GM06990 (cell line): ENCODE results near the gene OFD1.

Source experiments
- DNase-seq: peaks from one replicate; pipeline ENCODE4 v3.0.0-alpha.2; 2011; ENCODE audit not compliant: insufficient read length; ENCODE audit errors: extremely low read depth
- H3K27me3 ChIP-seq: replicated peaks from 2 replicates; pipeline ENCODE4 v1.6.0; 2011; ENCODE audit warnings: low read length; ENCODE audit not compliant: control insufficient read depth, insufficient read depth
- H3K36me3 ChIP-seq: 2 replicates; pipeline ENCODE4 v1.5.1; 2011; ENCODE audit warnings: low read length; ENCODE audit not compliant: control insufficient read depth, insufficient read depth
- H3K4me3 ChIP-seq: replicated peaks from 2 replicates; pipeline ENCODE4 v1.5.1; 2011; ENCODE audit warnings: low read depth, mild to moderate bottlenecking, control low read depth, low read length
- TF ChIP-seq, protein P1 (sequence below): IDR thresholded peaks from 2 replicates; pipeline ENCODE4 v1.5.1; 2011; ENCODE audit warnings: low read length, control low read depth, mild to moderate bottlenecking, inconsistent platforms; ENCODE audit not compliant: insufficient read depth, poor library complexity, severe bottlenecking

The OFD1 gene

GRCh38 chrX:13780868-13781427 lies 46.4 kb downstream of the OFD1 start:
- TF ChIP-seq, protein P1, sequence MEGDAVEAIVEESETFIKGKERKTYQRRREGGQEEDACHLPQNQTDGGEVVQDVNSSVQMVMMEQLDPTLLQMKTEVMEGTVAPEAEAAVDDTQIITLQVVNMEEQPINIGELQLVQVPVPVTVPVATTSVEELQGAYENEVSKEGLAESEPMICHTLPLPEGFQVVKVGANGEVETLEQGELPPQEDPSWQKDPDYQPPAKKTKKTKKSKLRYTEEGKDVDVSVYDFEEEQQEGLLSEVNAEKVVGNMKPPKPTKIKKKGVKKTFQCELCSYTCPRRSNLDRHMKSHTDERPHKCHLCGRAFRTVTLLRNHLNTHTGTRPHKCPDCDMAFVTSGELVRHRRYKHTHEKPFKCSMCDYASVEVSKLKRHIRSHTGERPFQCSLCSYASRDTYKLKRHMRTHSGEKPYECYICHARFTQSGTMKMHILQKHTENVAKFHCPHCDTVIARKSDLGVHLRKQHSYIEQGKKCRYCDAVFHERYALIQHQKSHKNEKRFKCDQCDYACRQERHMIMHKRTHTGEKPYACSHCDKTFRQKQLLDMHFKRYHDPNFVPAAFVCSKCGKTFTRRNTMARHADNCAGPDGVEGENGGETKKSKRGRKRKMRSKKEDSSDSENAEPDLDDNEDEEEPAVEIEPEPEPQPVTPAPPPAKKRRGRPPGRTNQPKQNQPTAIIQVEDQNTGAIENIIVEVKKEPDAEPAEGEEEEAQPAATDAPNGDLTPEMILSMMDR, result no peak
- Histone ChIP-seq H3K4me3 (no peak overlapping the region), H3K27me3 (no peaks in the 10 kb centered on the region), H3K36me3 (no peaks in the 10 kb centered on the region)
- DNase-seq, result no peak

- TF ChIP-seq, protein P1, result no peak
- H3K27me3 ChIP-seq, result no peaks in the 10 kb centered on the region; the same call in 1 of the 2 replicates
- H3K4me3 ChIP-seq, result no peak overlapping the region
- no peak for DNase-seq
- H3K36me3 ChIP-seq, result no peaks in the 10 kb centered on the region
These were observed 51.5 kb downstream of the OFD1 start for GRCh38 chrX:13786048-13786447.

- no peak for DNase-seq
- H3K4me3 ChIP-seq, result no peak overlapping the region
- no peaks in the 10 kb centered on the region for H3K36me3 ChIP-seq
- H3K27me3 ChIP-seq, result peaks cover 2% of the 10 kb centered on the region
- TF ChIP-seq, protein P1, result no peak
These were observed 55.9 kb downstream of the OFD1 start for GRCh38 chrX:13790206-13791131.

GRCh38 chrX:13791145-13791544 lies 56.6 kb downstream of the OFD1 start:
- no peak overlapping the region for H3K4me3 ChIP-seq
- no peak for DNase-seq
- TF ChIP-seq, protein P1, result no peak
- H3K36me3 ChIP-seq, result no peaks in the 10 kb centered on the region
- peaks cover 2% of the 10 kb centered on the region for H3K27me3 ChIP-seq

DNA sequence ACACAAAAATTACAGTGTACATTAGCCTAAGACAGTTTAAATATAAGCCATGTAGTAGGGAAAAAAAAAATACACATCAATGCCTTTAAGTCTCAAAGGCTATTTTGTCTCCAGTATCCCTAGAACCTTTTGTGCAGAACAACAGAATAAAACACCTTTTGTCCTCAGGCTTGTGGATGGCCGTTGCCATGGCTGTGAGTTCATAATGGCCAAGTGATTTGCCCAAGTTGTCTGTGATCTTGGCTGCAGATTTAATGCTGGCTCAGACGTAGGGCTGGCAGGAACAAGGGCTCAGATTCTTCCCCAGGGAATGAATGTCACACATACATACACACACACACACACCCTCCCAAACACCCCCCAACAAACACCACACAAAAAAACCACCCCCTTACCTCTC lies 57.0 kb downstream of the OFD1 start:
- TF ChIP-seq, protein P1, result no peak
- no peak overlapping the region for H3K4me3 ChIP-seq
- DNase-seq, result no peak
- peaks cover 2% of the 10 kb centered on the region for H3K27me3 ChIP-seq
- no peaks in the 10 kb centered on the region for H3K36me3 ChIP-seq
